ENCODE results near the gene RAI1. TPM values are rescaled to one million over a fixed set of nuclear protein-coding genes. Genes with fewer than 3 reads are reported as not detected.
A peak's percentile ranks its signal among the peaks of the same experiment; 100 is the strongest.

The RAI1 gene
- total and polyA plus RNA-seq, 2 of the 13 experiments (the other 11 are each of a cell fraction or from before 2014, with no cell fraction given) = 3.4 to 5.2 TPM

DNA sequence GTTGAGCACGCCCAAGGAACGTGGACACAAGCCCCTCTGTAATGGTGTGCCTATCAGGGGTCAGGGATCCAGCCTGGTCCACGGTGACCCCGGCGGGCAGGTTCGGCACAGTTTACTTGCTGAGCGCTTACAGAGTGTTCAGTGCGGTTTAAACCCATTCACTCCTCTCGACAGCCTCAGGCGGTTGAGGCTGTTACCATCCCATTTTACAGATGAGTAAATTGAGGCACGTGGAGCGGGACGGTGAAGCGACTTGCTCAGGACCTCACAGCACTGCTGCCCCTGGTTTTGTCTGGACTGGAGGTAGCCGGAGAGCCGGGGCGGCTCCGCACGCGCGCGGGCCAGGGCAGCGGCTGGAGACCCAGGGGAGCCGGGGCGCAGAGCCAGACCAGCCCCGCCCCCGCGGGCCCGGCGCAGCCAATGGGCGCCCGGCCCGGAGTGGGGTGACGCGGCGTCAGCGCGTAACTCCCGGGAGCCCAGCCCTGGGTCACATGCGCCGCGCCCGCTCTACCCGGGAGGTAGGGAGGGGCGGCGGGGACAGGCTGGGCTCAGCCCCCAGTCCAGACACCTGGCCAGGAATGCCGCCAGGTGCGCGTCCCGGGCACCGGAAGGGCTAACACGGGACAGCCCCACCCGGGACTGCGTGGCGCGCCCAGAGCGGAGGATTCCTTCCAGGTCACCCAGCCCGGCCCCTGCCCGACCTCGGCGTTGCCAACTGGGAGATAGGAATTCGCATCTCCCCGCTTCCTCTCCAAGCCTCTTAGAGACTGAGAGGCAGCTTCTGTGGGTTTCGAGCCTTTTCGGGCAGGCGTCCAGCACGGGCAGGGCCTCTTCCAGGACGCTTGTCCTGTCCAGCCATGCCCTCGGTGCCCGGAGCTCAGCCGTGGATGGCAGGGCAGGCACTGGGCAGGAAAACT, 158.8 kb downstream of the RAI1 start (continued):
- TF ChIP-seq, protein P1, sequence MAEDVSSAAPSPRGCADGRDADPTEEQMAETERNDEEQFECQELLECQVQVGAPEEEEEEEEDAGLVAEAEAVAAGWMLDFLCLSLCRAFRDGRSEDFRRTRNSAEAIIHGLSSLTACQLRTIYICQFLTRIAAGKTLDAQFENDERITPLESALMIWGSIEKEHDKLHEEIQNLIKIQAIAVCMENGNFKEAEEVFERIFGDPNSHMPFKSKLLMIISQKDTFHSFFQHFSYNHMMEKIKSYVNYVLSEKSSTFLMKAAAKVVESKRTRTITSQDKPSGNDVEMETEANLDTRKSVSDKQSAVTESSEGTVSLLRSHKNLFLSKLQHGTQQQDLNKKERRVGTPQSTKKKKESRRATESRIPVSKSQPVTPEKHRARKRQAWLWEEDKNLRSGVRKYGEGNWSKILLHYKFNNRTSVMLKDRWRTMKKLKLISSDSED (CRISPR knock-in tag; IDR thresholded peaks at IDR 0.05) = no peak
- TF ChIP-seq ZNF343 (CRISPR knock-in tag; IDR thresholded peaks at IDR 0.05) = peak; percentile 86
- peak; percentile 80; the same call in 1 of the 2 replicates for TF ChIP-seq ZSCAN9 (CRISPR knock-in tag; IDR thresholded peaks at IDR 0.05; ENCODE audit: borderline replicate concordance)
- no peak for TF ChIP-seq BRCA1 (CRISPR knock-in tag; IDR thresholded peaks at IDR 0.05)
- TF ChIP-seq KLF11 (CRISPR knock-in tag; IDR thresholded peaks at IDR 0.05) = no peak
- TF ChIP-seq KDM5A (IDR thresholded peaks at IDR 0.05; ENCODE audit: borderline replicate concordance, low read length) = no peak
- TF ChIP-seq STAT5B (CRISPR knock-in tag; IDR thresholded peaks at IDR 0.05) = no peak
- TF ChIP-seq, protein P2, sequence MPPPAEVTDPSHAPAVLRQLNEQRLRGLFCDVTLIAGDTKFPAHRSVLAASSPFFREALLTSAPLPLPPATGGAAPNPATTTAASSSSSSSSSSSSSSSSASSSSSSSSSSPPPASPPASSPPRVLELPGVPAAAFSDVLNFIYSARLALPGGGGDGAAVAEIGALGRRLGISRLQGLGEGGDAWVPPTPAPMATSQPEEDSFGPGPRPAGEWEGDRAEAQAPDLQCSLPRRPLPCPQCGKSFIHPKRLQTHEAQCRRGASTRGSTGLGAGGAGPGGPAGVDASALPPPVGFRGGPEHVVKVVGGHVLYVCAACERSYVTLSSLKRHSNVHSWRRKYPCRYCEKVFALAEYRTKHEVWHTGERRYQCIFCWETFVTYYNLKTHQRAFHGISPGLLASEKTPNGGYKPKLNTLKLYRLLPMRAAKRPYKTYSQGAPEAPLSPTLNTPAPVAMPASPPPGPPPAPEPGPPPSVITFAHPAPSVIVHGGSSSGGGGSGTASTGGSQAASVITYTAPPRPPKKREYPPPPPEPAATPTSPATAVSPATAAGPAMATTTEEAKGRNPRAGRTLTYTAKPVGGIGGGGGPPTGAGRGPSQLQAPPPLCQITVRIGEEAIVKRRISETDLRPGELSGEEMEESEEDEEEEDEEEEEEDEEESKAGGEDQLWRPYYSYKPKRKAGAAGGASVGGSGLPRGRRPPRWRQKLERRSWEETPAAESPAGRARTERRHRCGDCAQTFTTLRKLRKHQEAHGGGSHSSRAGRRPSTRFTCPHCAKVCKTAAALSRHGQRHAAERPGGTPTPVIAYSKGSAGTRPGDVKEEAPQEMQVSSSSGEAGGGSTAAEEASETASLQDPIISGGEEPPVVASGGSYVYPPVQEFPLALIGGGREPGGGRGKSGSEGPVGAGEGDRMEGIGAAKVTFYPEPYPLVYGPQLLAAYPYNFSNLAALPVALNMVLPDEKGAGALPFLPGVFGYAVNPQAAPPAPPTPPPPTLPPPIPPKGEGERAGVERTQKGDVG (CRISPR knock-in tag; IDR thresholded peaks at IDR 0.05; ENCODE audit: borderline replicate concordance) = 0 out of 2 replicates have a peak, but pooled peaks have one; percentile 84
- TF ChIP-seq SP2 (CRISPR knock-in tag; IDR thresholded peaks at IDR 0.05) = peak; percentile 58
- no peak for TF ChIP-seq ZNF354B (CRISPR knock-in tag; IDR thresholded peaks at IDR 0.05)
- no peak for TF ChIP-seq ZFP36L2 (CRISPR knock-in tag; IDR thresholded peaks at IDR 0.05)
- TF ChIP-seq, protein P3, sequence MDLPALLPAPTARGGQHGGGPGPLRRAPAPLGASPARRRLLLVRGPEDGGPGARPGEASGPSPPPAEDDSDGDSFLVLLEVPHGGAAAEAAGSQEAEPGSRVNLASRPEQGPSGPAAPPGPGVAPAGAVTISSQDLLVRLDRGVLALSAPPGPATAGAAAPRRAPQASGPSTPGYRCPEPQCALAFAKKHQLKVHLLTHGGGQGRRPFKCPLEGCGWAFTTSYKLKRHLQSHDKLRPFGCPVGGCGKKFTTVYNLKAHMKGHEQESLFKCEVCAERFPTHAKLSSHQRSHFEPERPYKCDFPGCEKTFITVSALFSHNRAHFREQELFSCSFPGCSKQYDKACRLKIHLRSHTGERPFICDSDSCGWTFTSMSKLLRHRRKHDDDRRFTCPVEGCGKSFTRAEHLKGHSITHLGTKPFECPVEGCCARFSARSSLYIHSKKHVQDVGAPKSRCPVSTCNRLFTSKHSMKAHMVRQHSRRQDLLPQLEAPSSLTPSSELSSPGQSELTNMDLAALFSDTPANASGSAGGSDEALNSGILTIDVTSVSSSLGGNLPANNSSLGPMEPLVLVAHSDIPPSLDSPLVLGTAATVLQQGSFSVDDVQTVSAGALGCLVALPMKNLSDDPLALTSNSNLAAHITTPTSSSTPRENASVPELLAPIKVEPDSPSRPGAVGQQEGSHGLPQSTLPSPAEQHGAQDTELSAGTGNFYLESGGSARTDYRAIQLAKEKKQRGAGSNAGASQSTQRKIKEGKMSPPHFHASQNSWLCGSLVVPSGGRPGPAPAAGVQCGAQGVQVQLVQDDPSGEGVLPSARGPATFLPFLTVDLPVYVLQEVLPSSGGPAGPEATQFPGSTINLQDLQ (CRISPR knock-in tag; IDR thresholded peaks at IDR 0.05) = peak; percentile 80; the same call in 1 of the 2 replicates
- peak; percentile 33; the same call in 1 of the 2 replicates for TF ChIP-seq SOX5 (CRISPR knock-in tag; IDR thresholded peaks at IDR 0.05; ENCODE audit: borderline replicate concordance)
- no peak for TF ChIP-seq SOX13 (IDR thresholded peaks at IDR 0.05)
- TF ChIP-seq SOX13 (CRISPR knock-in tag; conservative IDR thresholded peaks at IDR 0.05 in 1 of 2, IDR thresholded peaks at IDR 0.05 in 1 of 2) = peak in 1 of 2 experiments; percentile 32; a peak in 1 of 4 replicates
- TF ChIP-seq MTA1 (CRISPR knock-in tag; IDR thresholded peaks at IDR 0.05; ENCODE audit: borderline replicate concordance) = no peak
- no peak for TF ChIP-seq SRF (IDR thresholded peaks at IDR 0.05; ENCODE audit: low read depth, low read length)
- TF ChIP-seq CEBPG (CRISPR knock-in tag; IDR thresholded peaks at IDR 0.05) = no peak
- TF ChIP-seq NCOA2 (CRISPR knock-in tag; IDR thresholded peaks at IDR 0.05) = peak; percentile 22; the same call in 1 of the 2 replicates
- TF ChIP-seq, protein P4, sequence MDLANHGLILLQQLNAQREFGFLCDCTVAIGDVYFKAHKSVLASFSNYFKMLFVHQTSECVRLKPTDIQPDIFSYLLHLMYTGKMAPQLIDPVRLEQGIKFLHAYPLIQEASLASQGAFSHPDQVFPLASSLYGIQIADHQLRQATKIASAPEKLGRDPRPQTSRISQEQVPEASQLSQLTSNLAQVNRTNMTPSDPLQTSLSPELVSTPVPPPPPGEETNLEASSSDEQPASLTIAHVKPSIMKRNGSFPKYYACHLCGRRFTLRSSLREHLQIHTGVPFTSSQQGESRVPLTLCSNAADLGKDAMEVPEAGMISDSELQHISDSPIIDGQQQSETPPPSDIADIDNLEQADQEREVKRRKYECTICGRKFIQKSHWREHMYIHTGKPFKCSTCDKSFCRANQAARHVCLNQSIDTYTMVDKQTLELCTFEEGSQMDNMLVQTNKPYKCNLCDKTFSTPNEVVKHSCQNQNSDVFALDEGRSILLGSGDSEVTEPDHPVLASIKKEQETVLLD (CRISPR knock-in tag; IDR thresholded peaks at IDR 0.05; ENCODE audit: low read depth) = peak; percentile 93
- no peak for TF ChIP-seq SOX6 (IDR thresholded peaks at IDR 0.05)
- peak; percentile 73 for TF ChIP-seq SOX6 (CRISPR knock-in tag; IDR thresholded peaks at IDR 0.05)

All from HepG2 (cell line).